ENCODE results near the gene HS3ST5.

HS3ST5 gene

DNA sequence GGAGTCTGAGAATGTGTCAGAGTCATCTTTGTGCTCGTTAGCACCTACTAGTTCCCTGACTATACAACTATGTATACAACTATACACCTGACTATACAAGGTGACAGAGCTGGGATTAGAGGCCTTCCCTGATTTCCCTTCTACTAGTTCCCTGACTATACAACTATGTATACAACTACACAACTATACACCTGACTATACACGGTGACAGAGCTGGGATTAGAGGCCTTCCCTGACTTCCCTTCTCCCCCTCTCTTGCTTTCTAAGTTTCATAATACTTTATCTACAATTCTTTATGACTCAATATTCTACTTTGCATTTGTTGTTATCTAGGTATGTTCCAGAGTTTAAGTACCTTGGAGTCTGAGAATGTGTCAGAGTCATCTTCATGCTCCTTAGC, 68.0 kb downstream of the HS3ST5 start:
- Histone ChIP-seq H3K4me3 (ENCODE audit: insufficient read depth, low read length, poor library complexity, severe bottlenecking) (no peak overlapping the region), H3K79me2 (ENCODE audit: insufficient read depth, low read length) (no peaks in the 10 kb centered on the region), H3F3A (ENCODE audit: insufficient read depth) (no peaks in the 10 kb centered on the region), H2AFZ (ENCODE audit: low read depth, low read length, severe bottlenecking) (no peak overlapping the region), H4K20me1 (ENCODE audit: low read depth, low read length) (no peaks in the 10 kb centered on the region), H3K27ac (ENCODE audit: low read depth, low read length) (no peak overlapping the region), H3K36me3 (ENCODE audit: low read length) (no peaks in the 10 kb centered on the region), H3K27me3 (ENCODE audit: low read length) (no peaks in the 10 kb centered on the region), H3K9me3 (ENCODE audit: insufficient read depth, low read length) (no peaks in the 10 kb centered on the region), H3K9ac (ENCODE audit: low read length) (no peak overlapping the region), H3K9me2 (replicated peaks; ENCODE audit: insufficient read depth, low read length) (no peaks in the 10 kb centered on the region; the same call in 1 of the 2 replicates), H3K4me2 (ENCODE audit: low read depth, low read length, poor library complexity, severe bottlenecking) (no peak overlapping the region)
- no peak for TF ChIP-seq EZH2phosphoT487 (conservative IDR thresholded peaks at IDR 0.05; ENCODE audit: low read length)
- TF ChIP-seq, protein P1, sequence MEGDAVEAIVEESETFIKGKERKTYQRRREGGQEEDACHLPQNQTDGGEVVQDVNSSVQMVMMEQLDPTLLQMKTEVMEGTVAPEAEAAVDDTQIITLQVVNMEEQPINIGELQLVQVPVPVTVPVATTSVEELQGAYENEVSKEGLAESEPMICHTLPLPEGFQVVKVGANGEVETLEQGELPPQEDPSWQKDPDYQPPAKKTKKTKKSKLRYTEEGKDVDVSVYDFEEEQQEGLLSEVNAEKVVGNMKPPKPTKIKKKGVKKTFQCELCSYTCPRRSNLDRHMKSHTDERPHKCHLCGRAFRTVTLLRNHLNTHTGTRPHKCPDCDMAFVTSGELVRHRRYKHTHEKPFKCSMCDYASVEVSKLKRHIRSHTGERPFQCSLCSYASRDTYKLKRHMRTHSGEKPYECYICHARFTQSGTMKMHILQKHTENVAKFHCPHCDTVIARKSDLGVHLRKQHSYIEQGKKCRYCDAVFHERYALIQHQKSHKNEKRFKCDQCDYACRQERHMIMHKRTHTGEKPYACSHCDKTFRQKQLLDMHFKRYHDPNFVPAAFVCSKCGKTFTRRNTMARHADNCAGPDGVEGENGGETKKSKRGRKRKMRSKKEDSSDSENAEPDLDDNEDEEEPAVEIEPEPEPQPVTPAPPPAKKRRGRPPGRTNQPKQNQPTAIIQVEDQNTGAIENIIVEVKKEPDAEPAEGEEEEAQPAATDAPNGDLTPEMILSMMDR (IDR thresholded peaks at IDR 0.05; ENCODE audit: insufficient read depth, low read length, poor library complexity, severe bottlenecking), result no peak

DNA sequence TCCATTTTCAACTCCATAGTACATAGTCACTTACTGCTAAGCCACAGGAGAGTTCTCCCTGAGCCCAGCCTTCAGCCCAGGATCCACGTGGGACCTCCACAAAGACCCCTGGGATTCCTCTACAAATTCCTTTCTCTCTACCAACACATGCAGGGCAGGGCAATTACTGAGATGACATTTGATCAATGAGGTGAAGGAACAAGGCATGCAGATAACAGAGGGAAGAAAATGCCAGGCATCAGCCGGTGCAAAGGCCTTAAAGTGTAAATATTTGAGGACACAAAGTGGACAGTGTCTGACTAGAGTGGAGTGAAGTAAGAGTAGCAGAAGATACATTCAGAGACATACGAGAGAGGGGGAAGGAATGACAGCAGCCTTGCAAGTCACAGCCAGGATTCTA, 70.2 kb downstream of the HS3ST5 start:
- no peak overlapping the region for H3K4me3 ChIP-seq (ENCODE audit: insufficient read depth, low read length, poor library complexity, severe bottlenecking)
- H4K20me1 ChIP-seq (ENCODE audit: low read depth, low read length), result no peaks in the 10 kb centered on the region
- H3K79me2 ChIP-seq (ENCODE audit: insufficient read depth, low read length), result no peaks in the 10 kb centered on the region
- no peaks in the 10 kb centered on the region for H3K27me3 ChIP-seq (ENCODE audit: low read length)
- no peaks in the 10 kb centered on the region for H3K36me3 ChIP-seq (ENCODE audit: low read length)
- no peak overlapping the region for H2AFZ ChIP-seq (ENCODE audit: low read depth, low read length, severe bottlenecking)
- H3K9me2 ChIP-seq (replicated peaks; ENCODE audit: insufficient read depth, low read length), result no peaks in the 10 kb centered on the region; the same call in 1 of the 2 replicates
- no peaks in the 10 kb centered on the region for H3K9me3 ChIP-seq (ENCODE audit: insufficient read depth, low read length)
- no peaks in the 10 kb centered on the region for H3F3A ChIP-seq (ENCODE audit: insufficient read depth)
- no peak overlapping the region for H3K9ac ChIP-seq (ENCODE audit: low read length)
- H3K4me2 ChIP-seq (ENCODE audit: low read depth, low read length, poor library complexity, severe bottlenecking), result no peak overlapping the region
- TF ChIP-seq, protein P1 (IDR thresholded peaks at IDR 0.05; ENCODE audit: insufficient read depth, low read length, poor library complexity, severe bottlenecking), result no peak
- no peak for TF ChIP-seq EZH2phosphoT487 (conservative IDR thresholded peaks at IDR 0.05; ENCODE audit: low read length)
- H3K27ac ChIP-seq (ENCODE audit: low read depth, low read length), result no peak overlapping the region

DNA sequence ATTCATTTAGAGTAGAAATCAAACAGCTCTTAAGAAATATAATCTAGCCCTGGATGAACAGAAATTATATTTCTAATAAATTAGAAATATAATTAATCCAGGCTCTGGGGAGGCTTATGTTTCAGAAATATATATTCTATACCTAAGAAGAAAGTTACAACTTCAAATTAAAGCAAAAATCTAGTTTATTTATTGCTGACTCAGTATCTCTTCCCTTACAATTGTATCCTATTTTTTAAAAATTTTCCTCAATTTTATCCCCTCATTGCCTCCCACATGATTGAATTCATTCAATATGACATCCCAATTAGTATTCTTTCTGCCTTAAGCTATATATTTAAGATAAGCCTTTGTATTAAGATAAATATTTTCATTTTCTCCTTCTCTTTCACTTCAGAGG, 71.4 kb downstream of the HS3ST5 start:
- Histone ChIP-seq H3K9me3 (ENCODE audit: insufficient read depth, low read length) (no peaks in the 10 kb centered on the region), H3F3A (ENCODE audit: insufficient read depth) (no peaks in the 10 kb centered on the region), H3K4me3 (ENCODE audit: insufficient read depth, low read length, poor library complexity, severe bottlenecking) (no peak overlapping the region), H3K36me3 (ENCODE audit: low read length) (no peaks in the 10 kb centered on the region), H3K4me2 (ENCODE audit: low read depth, low read length, poor library complexity, severe bottlenecking) (no peak overlapping the region), H3K27ac (ENCODE audit: low read depth, low read length) (no peak overlapping the region), H3K79me2 (ENCODE audit: insufficient read depth, low read length) (no peaks in the 10 kb centered on the region), H2AFZ (ENCODE audit: low read depth, low read length, severe bottlenecking) (no peak overlapping the region), H3K27me3 (ENCODE audit: low read length) (no peaks in the 10 kb centered on the region), H3K9me2 (replicated peaks; ENCODE audit: insufficient read depth, low read length) (no peaks in the 10 kb centered on the region; the same call in 1 of the 2 replicates), H3K9ac (ENCODE audit: low read length) (no peak overlapping the region), H4K20me1 (ENCODE audit: low read depth, low read length) (no peaks in the 10 kb centered on the region)
- no peak for TF ChIP-seq EZH2phosphoT487 (conservative IDR thresholded peaks at IDR 0.05; ENCODE audit: low read length)
- TF ChIP-seq, protein P1 (IDR thresholded peaks at IDR 0.05; ENCODE audit: insufficient read depth, low read length, poor library complexity, severe bottlenecking), result no peak

All from SU-DHL-6 (cell line).